ENCODE data around the gene NDRG3. TPM values are rescaled to one million over a fixed set of nuclear protein-coding genes. Genes with fewer than 3 reads are reported as not detected.

NDRG3 gene
- total RNA-seq, 2 experiments from 2014 or later: 14.4 to 22.1 TPM

DNA sequence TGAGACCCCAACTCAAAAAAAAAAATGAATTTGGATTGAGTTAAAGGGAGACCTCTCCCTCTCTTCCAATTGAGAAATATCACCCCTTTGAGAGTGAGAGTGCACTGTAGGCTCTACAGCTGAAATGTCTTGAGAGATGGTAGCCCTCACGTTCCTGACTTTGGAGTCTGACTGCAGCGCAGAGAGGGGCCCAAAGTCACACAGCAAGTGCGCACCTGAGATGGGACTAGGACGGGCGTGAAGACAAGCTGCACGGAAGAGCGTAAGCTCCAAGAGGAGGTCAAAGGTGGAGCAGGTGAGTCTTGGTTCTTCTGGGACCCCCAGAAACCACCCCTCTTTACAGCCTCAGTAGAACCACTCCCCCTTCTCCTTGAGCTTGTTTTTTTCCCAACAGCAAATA is 100.5 kb downstream of the NDRG3 start:
- Histone ChIP-seq H3K27ac (ENCODE audit: low read depth, low read length, poor library complexity, severe bottlenecking) (no peak overlapping the region), H4K20me1 (ENCODE audit: insufficient read depth, low read length) (no peaks in the 10 kb centered on the region), H3K36me3 (ENCODE audit: insufficient read depth, low read length) (no peaks in the 10 kb centered on the region), H3K4me2 (ENCODE audit: low read length) (peak overlapping the region; percentile 15), H3K79me2 (ENCODE audit: insufficient read depth, low read depth, low read length) (no peaks in the 10 kb centered on the region), H3K4me3 (ENCODE audit: low read depth, low read length, poor library complexity, severe bottlenecking) (no peak overlapping the region), H2AFZ (ENCODE audit: low read length) (peak overlapping the region; percentile 58; the same call in 1 of the 2 replicates), H3K9me3 (ENCODE audit: low read length) (no peaks in the 10 kb centered on the region), H3K4me1 (ENCODE audit: insufficient read depth, low read length, poor library complexity, severe bottlenecking) (peaks cover 26% of the 10 kb centered on the region), H3K9me2 (ENCODE audit: insufficient read depth, low read length) (no peaks in the 10 kb centered on the region)
- POLR2A ChIA-PET: interaction anchor here (0.5 to 1.2 kb wide), 4 partner anchors 15 to 84 kb away, joined by 3 to 5 read pairs (median 3); partner anchors contain the start of gene RAB5IF
- BruUV-seq (replicated peaks): no TSS peak
- intact Hi-C loops (cut with micrococcal nuclease; ENCODE audit: unreplicated experiment): no loop called here
- CTCF ChIA-PET (ENCODE audit: unreplicated experiment): no interaction called here
- TF ChIP-seq, protein P1, sequence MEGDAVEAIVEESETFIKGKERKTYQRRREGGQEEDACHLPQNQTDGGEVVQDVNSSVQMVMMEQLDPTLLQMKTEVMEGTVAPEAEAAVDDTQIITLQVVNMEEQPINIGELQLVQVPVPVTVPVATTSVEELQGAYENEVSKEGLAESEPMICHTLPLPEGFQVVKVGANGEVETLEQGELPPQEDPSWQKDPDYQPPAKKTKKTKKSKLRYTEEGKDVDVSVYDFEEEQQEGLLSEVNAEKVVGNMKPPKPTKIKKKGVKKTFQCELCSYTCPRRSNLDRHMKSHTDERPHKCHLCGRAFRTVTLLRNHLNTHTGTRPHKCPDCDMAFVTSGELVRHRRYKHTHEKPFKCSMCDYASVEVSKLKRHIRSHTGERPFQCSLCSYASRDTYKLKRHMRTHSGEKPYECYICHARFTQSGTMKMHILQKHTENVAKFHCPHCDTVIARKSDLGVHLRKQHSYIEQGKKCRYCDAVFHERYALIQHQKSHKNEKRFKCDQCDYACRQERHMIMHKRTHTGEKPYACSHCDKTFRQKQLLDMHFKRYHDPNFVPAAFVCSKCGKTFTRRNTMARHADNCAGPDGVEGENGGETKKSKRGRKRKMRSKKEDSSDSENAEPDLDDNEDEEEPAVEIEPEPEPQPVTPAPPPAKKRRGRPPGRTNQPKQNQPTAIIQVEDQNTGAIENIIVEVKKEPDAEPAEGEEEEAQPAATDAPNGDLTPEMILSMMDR (conservative IDR thresholded peaks at IDR 0.05; ENCODE audit: low read length): no peak
- no peak for TF ChIP-seq EZH2phosphoT487 (IDR thresholded peaks at IDR 0.05; ENCODE audit: borderline replicate concordance, low read depth, low read length)
- DNase-seq (ENCODE audit: low spot score): no peak

DNA sequence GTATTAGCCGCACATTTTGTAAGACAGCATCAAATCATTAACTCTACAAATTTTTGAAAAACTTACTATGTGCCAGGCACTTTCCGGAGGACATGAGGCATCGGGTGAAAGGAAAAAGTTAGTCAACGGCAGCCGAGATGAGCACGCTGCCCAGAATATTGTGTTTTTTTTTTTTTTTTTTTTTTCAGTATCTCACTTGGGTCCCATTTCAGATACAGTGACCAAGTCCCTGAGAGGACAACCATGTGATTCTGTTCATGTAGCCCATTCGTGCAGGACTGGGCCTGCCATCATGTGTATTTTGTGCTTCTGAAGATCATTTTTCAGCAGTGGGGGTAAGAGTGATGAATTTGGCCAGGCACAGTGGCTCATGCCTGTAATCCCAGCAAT is 101.2 kb downstream of the NDRG3 start:
- H4K20me1 ChIP-seq (ENCODE audit: insufficient read depth, low read length): no peaks in the 10 kb centered on the region
- peak overlapping the region; percentile 17 for H3K4me3 ChIP-seq (ENCODE audit: low read depth, low read length, poor library complexity, severe bottlenecking)
- no peaks in the 10 kb centered on the region for H3K9me3 ChIP-seq (ENCODE audit: low read length)
- intact Hi-C loops (cut with micrococcal nuclease; ENCODE audit: unreplicated experiment): no loop called here
- peak overlapping the region; percentile 77; the same call in 1 of the 2 replicates for H2AFZ ChIP-seq (ENCODE audit: low read length)
- DNase-seq (ENCODE audit: low spot score): no peak
- H3K9me2 ChIP-seq (ENCODE audit: insufficient read depth, low read length): no peaks in the 10 kb centered on the region
- peaks cover 26% of the 10 kb centered on the region for H3K4me1 ChIP-seq (ENCODE audit: insufficient read depth, low read length, poor library complexity, severe bottlenecking)
- ChIA-PET POLR2A (interaction anchor here (0.6 to 0.9 kb wide), 2 partner anchors 15 to 39 kb away, joined by 3 to 5 read pairs; partner anchors contain the start of gene RAB5IF), CTCF (ENCODE audit: unreplicated experiment) (no interaction called here)
- BruUV-seq (replicated peaks): no TSS peak
- H3K79me2 ChIP-seq (ENCODE audit: insufficient read depth, low read depth, low read length): no peaks in the 10 kb centered on the region
- no peak for TF ChIP-seq EZH2phosphoT487 (IDR thresholded peaks at IDR 0.05; ENCODE audit: borderline replicate concordance, low read depth, low read length)
- TF ChIP-seq, protein P1 (conservative IDR thresholded peaks at IDR 0.05; ENCODE audit: low read length): no peak
- H3K27ac ChIP-seq (ENCODE audit: low read depth, low read length, poor library complexity, severe bottlenecking): peak overlapping the region; percentile 28
- H3K36me3 ChIP-seq (ENCODE audit: insufficient read depth, low read length): no peaks in the 10 kb centered on the region
- peak overlapping the region; percentile 52 for H3K4me2 ChIP-seq (ENCODE audit: low read length)

DNA sequence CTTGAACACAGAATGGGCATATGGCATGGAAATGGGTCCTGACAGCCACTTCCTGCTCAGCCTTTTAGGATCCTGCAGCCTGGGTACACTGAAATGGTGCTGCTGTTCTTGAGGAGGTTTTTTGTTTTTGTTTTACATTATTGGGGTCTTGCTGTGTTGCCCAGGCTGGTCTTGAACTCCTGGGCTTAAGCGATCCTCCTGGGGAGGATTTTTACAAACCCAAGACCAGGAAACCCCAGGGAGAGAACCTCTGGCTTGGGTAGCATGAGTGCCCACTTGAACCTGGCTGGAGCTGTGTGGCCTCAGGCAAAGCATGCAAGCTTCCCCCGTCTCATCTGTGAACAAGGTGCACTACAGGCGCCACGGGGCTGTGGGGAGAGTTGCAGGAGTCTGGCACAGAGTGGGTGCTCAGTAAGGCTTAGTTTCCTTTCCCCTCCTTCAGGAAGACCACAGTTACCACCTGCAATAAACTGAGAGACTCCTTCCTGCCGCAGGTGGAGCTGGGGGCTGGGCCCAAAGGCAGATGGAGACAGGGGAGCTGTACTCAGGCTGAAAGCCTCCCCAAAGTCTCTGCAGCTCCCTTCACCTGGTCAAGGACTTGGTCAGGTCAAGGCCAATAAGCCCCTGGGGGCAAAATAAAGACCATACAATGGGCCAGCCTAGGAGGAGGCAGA is 101.7 kb downstream of the NDRG3 start:
- TF ChIP-seq, protein P1 (conservative IDR thresholded peaks at IDR 0.05; ENCODE audit: low read length): no peak; the same call in 1 of the 2 replicates
- no peak for TF ChIP-seq EZH2phosphoT487 (IDR thresholded peaks at IDR 0.05; ENCODE audit: borderline replicate concordance, low read depth, low read length)
- Histone ChIP-seq H3K4me3 (ENCODE audit: low read depth, low read length, poor library complexity, severe bottlenecking) (peak overlapping the region; percentile 17), H4K20me1 (ENCODE audit: insufficient read depth, low read length) (no peaks in the 10 kb centered on the region), H3K4me2 (ENCODE audit: low read length) (peak overlapping the region; percentile 52), H3K9me2 (ENCODE audit: insufficient read depth, low read length) (no peaks in the 10 kb centered on the region), H3K4me1 (ENCODE audit: insufficient read depth, low read length, poor library complexity, severe bottlenecking) (peaks cover 26% of the 10 kb centered on the region), H2AFZ (ENCODE audit: low read length) (peak overlapping the region; percentile 77; the same call in 1 of the 2 replicates), H3K79me2 (ENCODE audit: insufficient read depth, low read depth, low read length) (no peaks in the 10 kb centered on the region), H3K9me3 (ENCODE audit: low read length) (no peaks in the 10 kb centered on the region), H3K36me3 (ENCODE audit: insufficient read depth, low read length) (no peaks in the 10 kb centered on the region), H3K27ac (ENCODE audit: low read depth, low read length, poor library complexity, severe bottlenecking) (peak overlapping the region; percentile 28)
- DNase-seq (ENCODE audit: low spot score): peak; percentile 69
- intact Hi-C loops (cut with micrococcal nuclease; ENCODE audit: unreplicated experiment): no loop called here
- ChIA-PET POLR2A (interaction anchor here (0.6 to 0.9 kb wide), 3 partner anchors 14 to 30 kb away, joined by 3 read pairs; no protein-coding TSS in a partner anchor), CTCF (ENCODE audit: unreplicated experiment) (interaction anchor here (0.5 to 1.2 kb wide), 3 partner anchors 17 to 192 kb away, joined by 3 to 10 read pairs (median 5); partner anchors contain the start of gene DSN1)
- BruUV-seq (replicated peaks): no TSS peak
